Neural progenitor cell (in vitro differentiated cells): ENCODE measurements around the gene SLC7A6. TPM values are rescaled to one million over a fixed set of nuclear protein-coding genes. Genes with fewer than 3 reads are reported as not detected.
A peak's percentile ranks its signal among the peaks of the same experiment; 100 is the strongest.

ENCODE experiments used
- DNase-seq: peaks from one replicate; pipeline ENCODE4 v3.0.0-alpha.2; 2016; ENCODE audit warnings: low spot score
- H2AFZ ChIP-seq: fragments of 200-600 bp; sonication (generic); replicated peaks from 2 replicates; pipeline ENCODE4 v1.6.1; 2016; ENCODE audit warnings: antibody characterized with exemption
- H3F3A ChIP-seq: fragments of 200-600 bp; sonication (generic); 2 replicates; pipeline ENCODE4 v1.6.1; 2016; ENCODE audit warnings: antibody characterized with exemption, low read depth
- H3K27ac ChIP-seq: fragments of 200-600 bp; sonication (generic); 2 replicates; pipeline ENCODE4 v1.5.1; 2016; ENCODE audit warnings: mild to moderate bottlenecking
- H3K27me3 ChIP-seq: fragments of 200-600 bp; sonication (generic); 2 replicates; pipeline ENCODE4 v1.6.1; 2016; ENCODE audit warnings: mild to moderate bottlenecking, moderate library complexity
- H3K36me3 ChIP-seq: fragments of 200-600 bp; sonication (generic); 2 replicates; pipeline ENCODE4 v1.5.1; 2016
- H3K4me1 ChIP-seq: fragments of 200-600 bp; sonication (generic); 2 replicates; pipeline ENCODE4 v1.6.1; 2016; ENCODE audit warnings: mixed run types
- H3K4me2 ChIP-seq: fragments of 200-600 bp; sonication (generic); 2 replicates; pipeline ENCODE4 v1.6.1; 2016
- H3K4me3 ChIP-seq: fragments of 200-600 bp; sonication (generic); 2 replicates; pipeline ENCODE4 v1.5.1; 2016
- H3K79me2 ChIP-seq: fragments of 200-600 bp; sonication (generic); 2 replicates; pipeline ENCODE4 v1.6.1; 2016; ENCODE audit warnings: low read depth
- H3K9ac ChIP-seq: fragments of 200-600 bp; sonication (generic); 2 replicates; pipeline ENCODE4 v1.6.1; 2016
- H3K9me3 ChIP-seq: fragments of 200-600 bp; sonication (generic); 2 replicates; pipeline ENCODE4 v1.5.1; 2016; ENCODE audit warnings: low read depth
- H4K20me1 ChIP-seq: fragments of 200-600 bp; sonication (generic); 2 replicates; pipeline ENCODE4 v1.6.1; 2016; ENCODE audit warnings: low read depth
- H3K27ac Mint-ChIP-seq: 3 replicates; pipeline ENCODE4 v1.8.0; 2021; ENCODE audit warnings: mixed read lengths
- H3K27me3 Mint-ChIP-seq: 2 replicates; pipeline ENCODE4 v1.8.0; 2022; ENCODE audit warnings: low read depth, mild to moderate bottlenecking, inconsistent platforms, moderate library complexity, mixed read lengths; ENCODE audit not compliant: insufficient read depth
- H3K36me3 Mint-ChIP-seq: 3 replicates; pipeline ENCODE4 v1.8.0; 2021; ENCODE audit warnings: mixed read lengths
- H3K4me1 Mint-ChIP-seq: 3 replicates; pipeline ENCODE4 v1.8.0; 2021; ENCODE audit warnings: mixed read lengths
- H3K4me3 Mint-ChIP-seq: 3 replicates; pipeline ENCODE4 v1.8.0; 2021; ENCODE audit warnings: mild to moderate bottlenecking, moderate library complexity, mixed read lengths
- H3K9me3 Mint-ChIP-seq: 3 replicates; pipeline ENCODE4 v1.8.0; 2020; ENCODE audit warnings: mixed read lengths
- EZH2 ChIP-seq: fragments of 200-600 bp; sonication (generic); IDR thresholded peaks from 2 replicates; pipeline ENCODE4 v1.6.1; 2017; ENCODE audit warnings: antibody characterized with exemption, mild to moderate bottlenecking, moderate library complexity
- EZH2phosphoT487 ChIP-seq: fragments of 200-600 bp; sonication (generic); IDR thresholded peaks from 2 replicates; pipeline ENCODE4 v1.6.1; 2017; ENCODE audit warnings: antibody characterized with exemption
- total RNA-seq: library from RNA; depleted of rRNA; stranded (reverse); fragments of >200 nt; gene quantifications from 2 replicates; pipeline ENCODE4 v1.2.3, GENCODE V29; 2015; ENCODE audit warnings: low replicate concordance
- TF ChIP-seq, protein P1 (sequence below): fragments of 200-600 bp; sonication (generic); IDR thresholded peaks from 2 replicates; pipeline ENCODE4 v1.5.1; 2017; ENCODE audit warnings: antibody characterized with exemption, mild to moderate bottlenecking

SLC7A6 gene
- total RNA-seq, 1 donor from 2014 or later, result 5.6 TPM

DNA sequence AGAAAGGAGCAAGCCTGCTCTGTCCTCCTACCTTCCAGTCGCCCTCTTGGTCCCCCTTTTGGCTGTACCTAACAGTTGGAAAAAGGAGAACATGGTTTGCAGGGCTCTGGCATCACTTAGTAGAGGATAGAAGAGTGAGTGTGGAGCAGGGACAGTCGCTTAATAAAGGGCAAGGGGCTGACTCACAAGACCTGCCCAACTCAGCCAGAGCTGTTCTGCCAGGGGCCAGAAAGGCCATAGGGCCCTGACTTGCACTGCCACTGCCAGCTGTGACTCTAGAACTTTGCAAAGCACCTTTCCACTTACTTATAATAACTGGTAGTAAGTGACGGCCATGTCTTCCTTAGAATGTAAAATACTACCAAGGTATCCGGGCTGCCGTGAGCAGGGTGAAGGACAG is 60.0 kb downstream of the SLC7A6 start:
- H3K4me1 Mint-ChIP-seq, result peaks cover 15% of the 10 kb centered on the region
- H3K27ac ChIP-seq, result no peak overlapping the region
- no peak overlapping the region for H3K4me3 Mint-ChIP-seq
- TF ChIP-seq, protein P1, sequence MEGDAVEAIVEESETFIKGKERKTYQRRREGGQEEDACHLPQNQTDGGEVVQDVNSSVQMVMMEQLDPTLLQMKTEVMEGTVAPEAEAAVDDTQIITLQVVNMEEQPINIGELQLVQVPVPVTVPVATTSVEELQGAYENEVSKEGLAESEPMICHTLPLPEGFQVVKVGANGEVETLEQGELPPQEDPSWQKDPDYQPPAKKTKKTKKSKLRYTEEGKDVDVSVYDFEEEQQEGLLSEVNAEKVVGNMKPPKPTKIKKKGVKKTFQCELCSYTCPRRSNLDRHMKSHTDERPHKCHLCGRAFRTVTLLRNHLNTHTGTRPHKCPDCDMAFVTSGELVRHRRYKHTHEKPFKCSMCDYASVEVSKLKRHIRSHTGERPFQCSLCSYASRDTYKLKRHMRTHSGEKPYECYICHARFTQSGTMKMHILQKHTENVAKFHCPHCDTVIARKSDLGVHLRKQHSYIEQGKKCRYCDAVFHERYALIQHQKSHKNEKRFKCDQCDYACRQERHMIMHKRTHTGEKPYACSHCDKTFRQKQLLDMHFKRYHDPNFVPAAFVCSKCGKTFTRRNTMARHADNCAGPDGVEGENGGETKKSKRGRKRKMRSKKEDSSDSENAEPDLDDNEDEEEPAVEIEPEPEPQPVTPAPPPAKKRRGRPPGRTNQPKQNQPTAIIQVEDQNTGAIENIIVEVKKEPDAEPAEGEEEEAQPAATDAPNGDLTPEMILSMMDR, result no peak
- TF ChIP-seq EZH2 (no peak), EZH2phosphoT487 (no peak)
- no peak overlapping the region for H2AFZ ChIP-seq
- no peaks in the 10 kb centered on the region for H3K9me3 ChIP-seq
- no peaks in the 10 kb centered on the region for H3K27me3 ChIP-seq
- H3K27ac Mint-ChIP-seq, result no peak overlapping the region
- no peak overlapping the region for H3K4me3 ChIP-seq
- no peaks in the 10 kb centered on the region for H3K36me3 ChIP-seq
- H3F3A ChIP-seq, result peaks cover 20% of the 10 kb centered on the region
- H3K27me3 Mint-ChIP-seq, result peaks cover 2% of the 10 kb centered on the region
- no peak for DNase-seq
- peaks cover 3% of the 10 kb centered on the region for H4K20me1 ChIP-seq
- H3K9me3 Mint-ChIP-seq, result no peaks in the 10 kb centered on the region
- no peak overlapping the region for H3K9ac ChIP-seq
- H3K4me2 ChIP-seq, result no peak overlapping the region
- peaks cover 13% of the 10 kb centered on the region for H3K36me3 Mint-ChIP-seq
- H3K4me1 ChIP-seq, result no peaks in the 10 kb centered on the region
- H3K79me2 ChIP-seq, result no peaks in the 10 kb centered on the region

DNA sequence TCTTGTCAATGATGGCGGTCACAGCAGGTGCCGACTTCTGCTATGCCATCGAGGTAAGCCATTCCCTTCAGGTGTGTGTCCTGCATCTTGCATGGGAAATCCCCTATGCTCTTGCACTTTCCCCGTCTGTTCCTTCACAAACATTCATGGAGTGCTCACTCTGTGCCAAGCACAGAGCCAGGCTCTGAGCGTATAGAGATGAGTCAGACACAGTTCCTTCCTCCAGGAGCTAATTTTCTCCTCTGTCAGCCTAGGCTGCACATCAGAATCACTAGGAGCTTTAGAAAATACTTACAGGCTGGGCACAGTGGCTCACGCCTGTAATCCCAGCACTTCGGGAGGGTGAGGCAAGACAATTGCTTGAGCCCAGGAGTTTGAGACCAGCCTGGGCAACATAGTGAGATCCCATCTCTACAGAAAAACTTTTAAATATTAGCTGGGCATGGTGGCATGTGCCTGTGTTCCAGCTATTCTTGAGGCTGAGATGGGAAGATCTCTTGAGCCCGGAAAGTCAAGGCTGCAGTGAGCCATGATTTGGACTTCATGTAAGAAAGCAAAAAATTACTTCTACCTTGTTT is 60.5 kb downstream of the SLC7A6 start:
- H3K4me3 Mint-ChIP-seq, result no peak overlapping the region
- H3K36me3 ChIP-seq, result no peaks in the 10 kb centered on the region
- peaks cover 22% of the 10 kb centered on the region for H3F3A ChIP-seq

DNA sequence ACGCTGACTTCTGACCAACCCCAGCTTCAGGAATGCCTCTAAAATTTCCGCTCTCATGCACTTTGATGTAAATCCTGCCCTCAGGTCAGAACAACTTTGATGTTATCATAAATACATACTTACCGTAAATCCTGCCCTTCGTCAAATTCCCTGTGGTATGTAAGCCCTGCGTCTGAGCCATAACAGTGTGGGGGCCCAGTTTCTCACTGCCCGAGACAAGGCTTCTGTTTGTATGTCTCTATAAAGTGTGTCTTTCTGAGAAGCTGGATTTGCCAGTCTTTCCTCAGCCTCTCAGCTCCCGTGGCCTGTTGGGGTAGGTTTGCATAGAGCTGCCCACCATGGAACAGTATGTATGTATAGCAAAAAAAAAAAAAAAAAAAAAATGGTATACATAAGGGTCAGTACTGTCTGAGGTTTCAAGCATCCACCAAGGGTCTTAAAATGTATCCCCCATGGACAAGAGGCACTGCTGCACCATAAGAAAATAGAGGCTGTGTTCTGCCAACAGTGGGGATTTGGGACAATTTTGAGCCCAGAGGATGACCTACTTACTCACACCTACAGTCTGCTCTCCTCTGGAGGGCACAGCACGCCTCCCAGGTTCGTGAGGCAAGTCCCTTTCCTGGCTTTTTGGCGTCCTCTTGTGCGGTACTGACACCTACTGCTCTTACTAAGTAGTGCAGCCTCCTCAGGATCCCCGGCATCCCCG is 64.0 kb downstream of the SLC7A6 start:
- peak; percentile 94 for DNase-seq
- Histone ChIP-seq H3K27ac (no peak overlapping the region), H3K36me3 (no peaks in the 10 kb centered on the region), H3K27me3 (no peaks in the 10 kb centered on the region), H3F3A (peaks cover 22% of the 10 kb centered on the region), H3K79me2 (no peaks in the 10 kb centered on the region), H3K4me1 (no peaks in the 10 kb centered on the region), H3K4me3 (no peak overlapping the region), H3K9ac (no peak overlapping the region), H3K9me3 (no peaks in the 10 kb centered on the region), H3K4me2 (no peak overlapping the region), H2AFZ (no peak overlapping the region), H4K20me1 (peaks cover 3% of the 10 kb centered on the region)
- Mint-ChIP-seq H3K9me3 (no peaks in the 10 kb centered on the region), H3K27me3 (peaks cover 2% of the 10 kb centered on the region), H3K4me3 (no peak overlapping the region), H3K4me1 (peaks cover 15% of the 10 kb centered on the region), H3K27ac (no peak overlapping the region), H3K36me3 (peaks cover 3% of the 10 kb centered on the region)
- TF ChIP-seq, protein P1, result peak; percentile 85
- no peak for TF ChIP-seq EZH2

More for the DNA sequence above, 60.5 kb downstream of the SLC7A6 start:
- H3K9ac ChIP-seq, result no peak overlapping the region
- Mint-ChIP-seq H3K9me3 (no peaks in the 10 kb centered on the region), H3K27ac (no peak overlapping the region), H3K27me3 (peaks cover 2% of the 10 kb centered on the region), H3K36me3 (peaks cover 12% of the 10 kb centered on the region), H3K4me1 (peaks cover 13% of the 10 kb centered on the region)
- H4K20me1 ChIP-seq, result peaks cover 3% of the 10 kb centered on the region
- H3K4me2 ChIP-seq, result no peak overlapping the region
- no peak overlapping the region for H2AFZ ChIP-seq
- DNase-seq, result no peak
- H3K27ac ChIP-seq, result no peak overlapping the region
- H3K4me1 ChIP-seq, result no peaks in the 10 kb centered on the region
- no peak for TF ChIP-seq EZH2
- no peak for TF ChIP-seq EZH2phosphoT487
- TF ChIP-seq, protein P1, result no peak
- no peaks in the 10 kb centered on the region for H3K9me3 ChIP-seq
- no peaks in the 10 kb centered on the region for H3K27me3 ChIP-seq
- H3K79me2 ChIP-seq, result no peaks in the 10 kb centered on the region
- H3K4me3 ChIP-seq, result no peak overlapping the region
